ENCODE data around the gene CDHR2.

CDHR2 gene

GRCh38 chr5:176619569-176620332 is 70.6 kb downstream of the CDHR2 start:
- no peak for TF ChIP-seq CTCF (conservative IDR thresholded peaks at IDR 0.05)
- H3K27ac ChIP-seq, result no peak overlapping the region

- TF ChIP-seq CTCF (conservative IDR thresholded peaks at IDR 0.05), result no peak
- H3K27ac ChIP-seq, result no peak overlapping the region
These were observed 71.3 kb downstream of the CDHR2 start for GRCh38 chr5:176620333-176620981.

- TF ChIP-seq CTCF (conservative IDR thresholded peaks at IDR 0.05), result no peak
These were observed 72.5 kb downstream of the CDHR2 start for GRCh38 chr5:176621661-176622079.

GRCh38 chr5:176624142-176624541 is 75.0 kb downstream of the CDHR2 start:
- no peak for TF ChIP-seq CTCF (conservative IDR thresholded peaks at IDR 0.05)

More at GRCh38 chr5:176621661-176622079, 72.5 kb downstream of the CDHR2 start:
- no peak overlapping the region for H3K27ac ChIP-seq

GRCh38 chr5:176624938-176625337 is 75.8 kb downstream of the CDHR2 start:
- H3K27ac ChIP-seq, result no peak overlapping the region
- TF ChIP-seq CTCF (conservative IDR thresholded peaks at IDR 0.05), result no peak

More at GRCh38 chr5:176624142-176624541, 75.0 kb downstream of the CDHR2 start:
- H3K27ac ChIP-seq, result no peak overlapping the region

GRCh38 chr5:176625512-176625911 is 76.4 kb downstream of the CDHR2 start:
- no peak overlapping the region for H3K27ac ChIP-seq
- no peak for TF ChIP-seq CTCF (conservative IDR thresholded peaks at IDR 0.05)

GRCh38 chr5:176625966-176626875 is 77.1 kb downstream of the CDHR2 start:
- TF ChIP-seq CTCF (conservative IDR thresholded peaks at IDR 0.05), result no peak
- no peak overlapping the region for H3K27ac ChIP-seq

Measured in VCaP (cell line).